ENCODE results near the gene ID3. TPM values are rescaled to one million over a fixed set of nuclear protein-coding genes. Genes with fewer than 3 reads are reported as not detected.

The ID3 gene
- total RNA-seq, 1 experiment from 2014 or later, result 119 TPM

- no peak for TF ChIP-seq CTCF (conservative IDR thresholded peaks at IDR 0.05)
- Histone ChIP-seq H2BK120ac (ENCODE audit: low read depth, low read length, poor library complexity, severe bottlenecking) (no peak overlapping the region), H3K56ac (ENCODE audit: insufficient read length, low read depth, low read length) (no peak overlapping the region), H2BK15ac (ENCODE audit: low read depth, low read length) (no peak overlapping the region), H4K8ac (replicated peaks; ENCODE audit: insufficient read length, low read depth, low read length) (no peak overlapping the region), H3K18ac (ENCODE audit: insufficient read length, low read depth, low read length) (peak overlapping the region; percentile 45), H3T11ph (ENCODE audit: low read length) (no peak overlapping the region), H3K9ac (ENCODE audit: extremely low read depth, insufficient read length, low read length) (no peak overlapping the region), H3K79me1 (ENCODE audit: insufficient read depth, low read depth, low read length, poor library complexity, severe bottlenecking) (no peaks in the 10 kb centered on the region), H2BK5ac (ENCODE audit: insufficient read length, low read length) (no peak overlapping the region), H4K5ac (ENCODE audit: insufficient read length, low read depth, low read length) (no peak overlapping the region), H4K20me1 (ENCODE audit: control insufficient read depth, insufficient read depth, insufficient read length) (no peaks in the 10 kb centered on the region), H2BK20ac (ENCODE audit: low read depth, low read length, poor library complexity, severe bottlenecking) (no peak overlapping the region), H3K14ac (ENCODE audit: insufficient read depth, low read length) (no peak overlapping the region), H3K4me2 (ENCODE audit: insufficient read depth, insufficient read length, low read length) (no peak overlapping the region), H3K23me2 (ENCODE audit: insufficient read length, low read depth, low read length, poor library complexity, severe bottlenecking) (peaks cover 24% of the 10 kb centered on the region), H4K91ac (ENCODE audit: insufficient read length, low read depth, low read length) (no peak overlapping the region), H2AFZ (ENCODE audit: low read length) (no peak overlapping the region), H3K23ac (ENCODE audit: insufficient read length, low read depth, low read length) (no peak overlapping the region), H2BK12ac (ENCODE audit: insufficient read length, low read depth, low read length) (no peak overlapping the region), H3K4ac (ENCODE audit: low read depth, low read length) (no peak overlapping the region), H3K9me3 (ENCODE audit: control insufficient read depth, low read depth, low read length) (no peaks in the 10 kb centered on the region), H3K79me2 (ENCODE audit: insufficient read depth, low read length) (peaks cover 7% of the 10 kb centered on the region; the same call in 1 of the 2 replicates), H3K27ac (ENCODE audit: insufficient read length, low read depth, low read length) (no peak overlapping the region), H3K27me3 (ENCODE audit: insufficient read depth, low read length) (no peaks in the 10 kb centered on the region), H3K4me1 (ENCODE audit: insufficient read depth, low read length) (peaks cover 14% of the 10 kb centered on the region; the same call in 1 of the 2 replicates), H2AK5ac (ENCODE audit: insufficient read length, low read length) (no peak overlapping the region)
- Mint-ChIP-seq H3K4me1 (peaks cover 73 to 81% of the 10 kb centered on the region in 2 experiments), H3K27me3 (ENCODE audit: low read depth) (peaks cover 15% of the 10 kb centered on the region), H3K36me3 (ENCODE audit: insufficient read depth in 1 of 3, low read depth in 3 of 3) (peaks cover 12 to 20% (median 13%) of the 10 kb centered on the region in 3 experiments; a peak in 6 of 7 replicates), H3K9me3 (no peaks in the 10 kb centered on the region; a peak in 1 of 5 replicates), H3K4me3 (peak overlapping the region in 1 of 2 experiments; percentile 4; a peak in 1 of 5 replicates), H3K27ac (peak overlapping the region in 2 of 3 experiments; percentile 99 to 100; a peak in 5 of 7 replicates)
- no peak for DNase-seq
- WGBS (ENCODE audit: extremely low coverage, insufficient read length, low lambda C conversion rate), result no CpG with 5 or more reads among the region's 6 CpGs
Observed at GRCh38 chr1:23561076-23561812, 1.9 kb upstream of the ID3 start.
